H9 (cell line): Measurements from ENCODE around the gene CCR8. TPM values are rescaled to one million over a fixed set of nuclear protein-coding genes. Genes with fewer than 3 reads are reported as not detected.

Source experiments
- DNase-seq: peaks from one replicate; pipeline ENCODE4 v3.0.0-alpha.2; 2017
- H2AFZ ChIP-seq: one replicate; pipeline ENCODE4 v1.6.1; 2013; ENCODE audit warnings: mild to moderate bottlenecking, low read length, control low read depth, moderate library complexity
- H2AK5ac ChIP-seq: 2 replicates; pipeline ENCODE4 v1.6.1; 2013; ENCODE audit warnings: low read length, control low read depth, mixed read lengths; ENCODE audit not compliant: insufficient read length
- H2BK120ac ChIP-seq: one replicate; pipeline ENCODE4 v1.6.1; 2013; ENCODE audit warnings: low read depth, mild to moderate bottlenecking, low read length, control low read depth, inconsistent platforms; ENCODE audit not compliant: poor library complexity, severe bottlenecking
- H2BK12ac ChIP-seq: 2 replicates; pipeline ENCODE4 v1.6.1; 2013; ENCODE audit warnings: low read length, control low read depth, mixed read lengths, low read depth; ENCODE audit not compliant: insufficient read length
- H2BK15ac ChIP-seq: 2 replicates; pipeline ENCODE4 v1.6.1; 2013; ENCODE audit warnings: low read depth, low read length, control low read depth
- H2BK20ac ChIP-seq: one replicate; pipeline ENCODE4 v1.6.1; 2013; ENCODE audit warnings: low read depth, mild to moderate bottlenecking, low read length, control low read depth, inconsistent platforms; ENCODE audit not compliant: poor library complexity, severe bottlenecking
- H2BK5ac ChIP-seq: 2 replicates; pipeline ENCODE4 v1.6.1; 2013; ENCODE audit warnings: low read length, control low read depth, mixed read lengths; ENCODE audit not compliant: insufficient read length
- H3K14ac ChIP-seq: 2 replicates; pipeline ENCODE4 v1.6.1; 2013; ENCODE audit warnings: low read length, control low read depth; ENCODE audit not compliant: insufficient read depth
- H3K18ac ChIP-seq: 2 replicates; pipeline ENCODE4 v1.6.1; 2013; ENCODE audit warnings: low read depth, mild to moderate bottlenecking, mixed read lengths, low read length, control low read depth; ENCODE audit not compliant: insufficient read length
- H3K23ac ChIP-seq: 2 replicates; pipeline ENCODE4 v1.6.1; 2013; ENCODE audit warnings: low read length, control low read depth, mixed read lengths, low read depth; ENCODE audit not compliant: insufficient read length
- H3K23me2 ChIP-seq: 2 replicates; pipeline ENCODE4 v1.6.1; 2013; ENCODE audit warnings: low read depth, mild to moderate bottlenecking, mixed read lengths, low read length, control low read depth; ENCODE audit not compliant: insufficient read length, poor library complexity, severe bottlenecking
- H3K27ac ChIP-seq: 2 replicates; pipeline ENCODE4 v1.5.1; 2013; ENCODE audit warnings: low read length, control low read depth, mixed read lengths, low read depth; ENCODE audit not compliant: insufficient read length
- H3K27me3 ChIP-seq: 2 replicates; pipeline ENCODE4 v1.6.1; 2013; ENCODE audit warnings: low read length, control low read depth, inconsistent platforms; ENCODE audit not compliant: insufficient read depth
- H3K4ac ChIP-seq: 2 replicates; pipeline ENCODE4 v1.6.1; 2013; ENCODE audit warnings: low read depth, mild to moderate bottlenecking, control low read depth, inconsistent platforms, low read length, moderate library complexity
- H3K4me1 ChIP-seq: 2 replicates; pipeline ENCODE4 v1.6.1; 2013; ENCODE audit warnings: low read length, control low read depth, inconsistent platforms; ENCODE audit not compliant: insufficient read depth
- H3K4me2 ChIP-seq: 2 replicates; pipeline ENCODE4 v1.6.1; 2013; ENCODE audit warnings: low read length, control low read depth, mixed read lengths; ENCODE audit not compliant: insufficient read length, insufficient read depth
- H3K56ac ChIP-seq: 2 replicates; pipeline ENCODE4 v1.6.1; 2013; ENCODE audit warnings: low read depth, mild to moderate bottlenecking, mixed read lengths, low read length, control low read depth; ENCODE audit not compliant: insufficient read length
- H3K79me1 ChIP-seq: 2 replicates; pipeline ENCODE4 v1.6.1; 2013; ENCODE audit warnings: low read depth, mild to moderate bottlenecking, moderate library complexity, low read length, control low read depth, inconsistent platforms; ENCODE audit not compliant: insufficient read depth, poor library complexity, severe bottlenecking
- H3K79me2 ChIP-seq: 2 replicates; pipeline ENCODE4 v1.6.1; 2013; ENCODE audit warnings: low read length, control low read depth, inconsistent platforms; ENCODE audit not compliant: insufficient read depth
- H3K9ac ChIP-seq: 2 replicates; pipeline ENCODE4 v1.6.1; 2013; ENCODE audit warnings: low read length, control low read depth, mixed read lengths; ENCODE audit not compliant: insufficient read length; ENCODE audit errors: extremely low read depth
- H3K9me3 ChIP-seq: one replicate; pipeline ENCODE4 v1.6.1; 2013; ENCODE audit warnings: low read depth, low read length, inconsistent platforms; ENCODE audit not compliant: control insufficient read depth
- H3T11ph ChIP-seq: one replicate; pipeline ENCODE4 v1.6.1; 2013; ENCODE audit warnings: mild to moderate bottlenecking, low read length, control low read depth, inconsistent platforms
- H4K20me1 ChIP-seq: one replicate; pipeline ENCODE4 v1.6.1; 2013; ENCODE audit not compliant: control insufficient read depth, insufficient read length, insufficient read depth
- H4K5ac ChIP-seq: 2 replicates; pipeline ENCODE4 v1.6.1; 2013; ENCODE audit warnings: low read depth, mild to moderate bottlenecking, mixed read lengths, low read length, control low read depth; ENCODE audit not compliant: insufficient read length
- H4K8ac ChIP-seq: replicated peaks from 2 replicates; pipeline ENCODE4 v1.6.1; 2013; ENCODE audit warnings: low read length, control low read depth, mixed read lengths, low read depth; ENCODE audit not compliant: insufficient read length
- H4K91ac ChIP-seq: 2 replicates; pipeline ENCODE4 v1.6.1; 2013; ENCODE audit warnings: low read depth, mild to moderate bottlenecking, moderate library complexity, mixed read lengths, low read length, control low read depth; ENCODE audit not compliant: insufficient read length
- H3K27ac Mint-ChIP-seq, 3 experiments: 2 replicates in 2 of 3; 3 replicates in 1 of 3; pipeline ENCODE4 v1.8.0; 2020 to 2021; ENCODE audit warnings: mixed read lengths in 3 of 3, mild to moderate bottlenecking in 1 of 3, moderate library complexity in 1 of 3
- H3K27me3 Mint-ChIP-seq: 2 replicates; pipeline ENCODE4 v1.8.0; 2021; ENCODE audit warnings: low read depth, mild to moderate bottlenecking, moderate library complexity, mixed read lengths
- H3K36me3 Mint-ChIP-seq, 3 experiments: 2 replicates in 2 of 3; 3 replicates in 1 of 3; pipeline ENCODE4 v1.8.0; 2020 to 2021; ENCODE audit warnings: low read depth in 3 of 3, mixed read lengths in 3 of 3; ENCODE audit not compliant: insufficient read depth in 1 of 3
- H3K4me1 Mint-ChIP-seq, 2 experiments: 2 replicates each; pipeline ENCODE4 v1.8.0; 2020; ENCODE audit warnings: mixed read lengths in 2 of 2
- H3K4me3 Mint-ChIP-seq, 2 experiments: 2 replicates in 1 of 2; 3 replicates in 1 of 2; pipeline ENCODE4 v1.8.0; 2020 to 2021; ENCODE audit warnings: mild to moderate bottlenecking in 2 of 2, mixed read lengths in 2 of 2, moderate library complexity in 1 of 2
- H3K9me3 Mint-ChIP-seq, 2 experiments: 2 replicates in 1 of 2; 3 replicates in 1 of 2; pipeline ENCODE4 v1.8.0; 2020; ENCODE audit warnings: mild to moderate bottlenecking in 2 of 2, mixed read lengths in 2 of 2, moderate library complexity in 1 of 2
- CTCF ChIP-seq: fragments of 200-600 bp; sonication (generic); conservative IDR thresholded peaks from 3 replicates; pipeline ENCODE4 v1.8.0; 2021; ENCODE audit warnings: antibody characterized with exemption, mild to moderate bottlenecking
- WGBS: extraction: QIAGEN DNeasy Blood & Tissue Kit; methylation state at CpG from one replicate; pipeline ENCODE4 v1.1.7; 2013; ENCODE audit warnings: missing lambda C conversion rate, low lambda C conversion rate, mixed read lengths; ENCODE audit not compliant: insufficient read length; ENCODE audit errors: extremely low coverage; 5-methylcytosine and 5-hydroxymethylcytosine counted together
- total RNA-seq: library from RNA; stranded (reverse); gene quantifications from 2 replicates; pipeline ENCODE4 v1.2.1, GENCODE V29; 2021

Gene CCR8
- total RNA-seq, 1 experiment from 2014 or later, result 0.31 TPM

- Histone ChIP-seq H3K27ac (no peak overlapping the region), H4K8ac (no peak overlapping the region), H4K91ac (no peak overlapping the region), H2BK15ac (no peak overlapping the region), H3K14ac (no peak overlapping the region), H2BK12ac (no peak overlapping the region), H2AFZ (no peak overlapping the region), H3K56ac (no peak overlapping the region), H3K23me2 (no peaks in the 10 kb centered on the region), H3K23ac (no peak overlapping the region), H2BK20ac (no peak overlapping the region), H2BK120ac (no peak overlapping the region), H3K79me2 (no peaks in the 10 kb centered on the region), H4K5ac (no peak overlapping the region), H3K4me2 (no peak overlapping the region), H2AK5ac (no peak overlapping the region), H4K20me1 (no peaks in the 10 kb centered on the region), H3K4ac (no peak overlapping the region), H3K4me1 (no peaks in the 10 kb centered on the region), H3K27me3 (no peaks in the 10 kb centered on the region), H3K9me3 (no peaks in the 10 kb centered on the region), H2BK5ac (no peak overlapping the region), H3K79me1 (no peaks in the 10 kb centered on the region), H3K9ac (no peak overlapping the region), H3T11ph (no peak overlapping the region), H3K18ac (no peak overlapping the region)
- WGBS, result no CpG with 5 or more reads among the region's 3 CpGs
- no peaks in the 10 kb centered on the region for H3K4me1 Mint-ChIP-seq
- no peaks in the 10 kb centered on the region; a peak in 1 of 5 replicates for H3K9me3 Mint-ChIP-seq
- no peak for TF ChIP-seq CTCF
- no peak for DNase-seq
- H3K4me3 Mint-ChIP-seq, result no peak overlapping the region
- H3K27me3 Mint-ChIP-seq, result peaks cover 1% of the 10 kb centered on the region; the same call in 1 of the 2 replicates
- H3K36me3 Mint-ChIP-seq, result no peaks in the 10 kb centered on the region
- no peak overlapping the region for H3K27ac Mint-ChIP-seq
These were observed 28.8 kb downstream of the CCR8 start for GRCh38 chr3:39358333-39358732.
